SW480 (cell line): ENCODE measurements around the gene EFS.
A peak's percentile ranks its signal among the peaks of the same experiment; 100 is the strongest.
"Not testable (repeated sequence)": the region's sequence is repeated elsewhere in the genome, so short reads cannot be mapped to it uniquely, and the experiment has no call there.

Experiments used
- DNase-seq: peaks from one replicate; pipeline ENCODE4 v3.0.0-alpha.2; 2016; ENCODE audit warnings: low spot score

Gene EFS

DNA sequence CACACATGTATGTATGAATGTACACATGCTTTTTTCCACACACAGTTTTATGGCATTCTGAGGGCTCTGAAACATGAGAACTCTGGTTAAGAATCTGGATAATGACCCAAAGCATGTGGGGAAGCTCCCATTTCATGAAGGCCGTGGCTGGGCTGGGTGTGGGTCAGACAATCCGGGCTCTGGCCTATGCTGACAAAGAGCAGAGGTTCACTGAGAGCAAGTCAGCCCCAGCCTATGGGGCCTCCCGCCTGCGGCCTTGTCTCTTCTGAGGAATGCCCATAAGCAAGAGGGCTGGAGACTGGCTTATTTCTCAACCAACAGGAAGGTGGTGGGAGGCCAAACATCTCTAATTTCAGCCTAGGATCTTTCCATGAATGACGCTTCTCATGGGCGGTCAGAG, 34.6 kb upstream of the EFS start:
- no peak for DNase-seq

DNA sequence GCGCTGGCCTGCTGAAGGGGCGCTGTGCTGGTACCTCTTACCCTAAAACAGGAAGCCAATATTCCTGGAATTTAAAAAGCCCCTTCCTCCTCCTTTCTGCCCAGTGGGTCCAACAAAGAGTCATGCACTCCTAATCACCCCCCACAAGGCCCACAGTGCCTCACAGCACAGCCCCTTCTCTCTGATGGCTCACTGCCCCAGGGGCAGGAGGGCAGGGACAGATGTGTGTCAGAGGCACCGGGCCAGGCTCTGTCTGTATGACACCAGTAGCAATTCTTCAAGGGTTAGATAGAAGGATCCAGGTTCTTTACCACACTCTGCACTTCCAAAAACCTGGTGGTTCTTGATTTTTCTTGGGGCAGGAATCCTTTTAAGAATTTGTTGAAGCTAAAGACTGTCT, 34.2 kb upstream of the EFS start:
- no peak for DNase-seq

DNA sequence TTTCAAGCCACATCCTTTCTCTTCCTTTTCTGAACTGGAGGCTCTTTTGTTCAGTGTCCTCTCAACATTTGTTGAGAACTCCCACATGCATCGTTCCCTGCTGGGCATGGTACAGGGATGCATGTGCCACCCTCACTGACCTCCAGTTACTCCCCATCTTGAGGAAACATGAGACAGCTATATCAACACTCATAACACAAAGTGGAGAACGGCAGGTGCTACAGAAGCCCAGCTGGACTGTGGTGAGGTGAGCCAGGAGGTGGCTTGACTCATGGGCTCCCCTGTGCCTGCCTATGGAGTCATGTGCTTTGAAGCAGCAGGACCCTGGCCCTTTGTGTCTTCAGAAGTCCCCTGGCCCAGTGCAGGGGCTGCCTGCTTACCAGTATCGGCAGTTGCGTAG, 33.4 kb upstream of the EFS start:
- DNase-seq: no peak

DNA sequence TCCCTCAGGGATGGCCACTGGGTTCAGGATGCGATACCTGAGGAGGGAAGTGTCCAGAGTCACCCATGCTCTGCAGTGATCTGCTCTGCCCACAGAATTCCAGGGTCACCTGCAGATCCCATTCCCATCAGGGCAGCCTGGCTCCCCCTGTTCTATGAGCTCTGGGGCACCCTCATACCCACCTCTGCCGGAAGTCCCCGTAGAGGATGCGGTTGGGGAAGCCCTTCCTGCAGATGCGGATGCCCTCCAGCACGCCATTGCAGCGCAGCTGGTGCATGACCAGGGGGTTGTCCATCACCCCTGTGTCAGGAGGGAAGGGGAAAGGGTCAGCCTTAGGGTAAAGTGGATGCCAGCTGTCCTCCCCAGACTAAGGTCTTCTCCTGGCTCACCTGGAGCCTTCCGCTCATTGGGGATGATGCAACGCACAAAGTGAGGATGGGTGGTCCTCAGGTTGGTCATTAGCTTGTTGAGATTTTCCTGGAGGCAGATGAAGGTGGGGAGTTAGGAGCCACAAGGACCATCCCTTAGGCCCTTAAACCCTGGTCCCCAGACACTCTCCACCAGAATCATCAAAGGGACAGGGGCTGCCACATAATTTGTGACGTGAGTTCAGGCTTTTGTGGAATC, 31.9 kb upstream of the EFS start:
- no peak for DNase-seq

DNA sequence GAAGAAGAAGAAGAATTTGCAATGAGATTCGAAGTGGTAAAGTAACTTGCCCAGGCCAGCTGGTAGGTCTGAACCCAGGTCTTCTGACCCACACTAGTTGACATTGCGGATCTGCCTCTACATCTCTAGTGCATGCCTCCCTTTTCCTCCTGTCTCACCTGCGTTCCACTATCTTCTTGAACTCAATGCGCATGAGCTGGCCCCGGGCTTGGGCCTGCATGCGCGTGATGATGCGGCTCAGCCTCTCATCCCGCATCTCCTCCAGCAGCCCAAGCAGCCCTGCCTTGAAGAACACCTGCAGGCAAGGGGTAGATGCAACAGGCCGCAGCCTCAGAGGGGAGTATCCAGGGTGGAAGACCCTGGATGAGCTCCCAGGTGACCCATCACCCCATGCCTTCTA, 31.2 kb upstream of the EFS start:
- no peak for DNase-seq

DNA sequence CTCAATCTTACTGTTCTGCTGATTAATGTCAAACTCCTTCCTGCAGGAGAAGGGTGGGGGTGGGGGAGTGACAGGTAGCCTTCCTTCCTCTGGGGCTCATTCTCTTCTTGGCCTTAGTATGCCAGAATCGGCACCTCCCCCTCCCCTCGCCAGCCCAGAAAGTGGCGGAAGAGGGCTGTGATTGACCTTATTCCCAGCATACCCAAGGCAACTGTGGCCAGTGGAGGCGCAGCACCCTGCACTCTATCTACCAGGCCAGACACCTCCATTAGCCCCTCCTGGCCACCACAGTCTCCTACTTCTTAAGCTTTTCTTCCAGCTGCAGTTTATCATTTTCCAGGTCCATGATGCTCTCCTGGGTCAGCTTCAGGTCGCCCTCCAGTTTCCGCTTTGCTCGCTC, 27.6 kb upstream of the EFS start:
- no peak for DNase-seq

DNA sequence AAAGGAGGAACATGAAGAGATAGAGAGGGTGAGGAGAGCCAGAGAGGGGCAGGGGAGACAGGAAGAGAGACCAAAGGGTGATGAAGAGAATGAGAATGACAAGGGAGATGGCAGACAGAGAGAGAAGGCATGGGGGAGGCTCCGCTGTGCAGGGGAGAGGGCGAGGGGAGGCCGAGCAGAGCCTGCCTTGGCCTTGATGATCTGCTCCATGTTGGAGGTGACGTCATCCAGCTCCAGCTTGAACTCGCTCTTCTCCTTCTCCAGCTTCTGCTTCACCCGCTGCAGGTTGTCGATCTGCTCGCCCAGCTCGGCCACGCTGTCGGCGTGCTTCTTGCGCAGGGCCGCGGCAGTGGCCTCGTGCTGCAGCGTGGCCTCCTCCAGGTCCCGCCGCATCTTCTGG, 24.9 kb upstream of the EFS start:
- DNase-seq: not testable (repeated sequence)

DNA sequence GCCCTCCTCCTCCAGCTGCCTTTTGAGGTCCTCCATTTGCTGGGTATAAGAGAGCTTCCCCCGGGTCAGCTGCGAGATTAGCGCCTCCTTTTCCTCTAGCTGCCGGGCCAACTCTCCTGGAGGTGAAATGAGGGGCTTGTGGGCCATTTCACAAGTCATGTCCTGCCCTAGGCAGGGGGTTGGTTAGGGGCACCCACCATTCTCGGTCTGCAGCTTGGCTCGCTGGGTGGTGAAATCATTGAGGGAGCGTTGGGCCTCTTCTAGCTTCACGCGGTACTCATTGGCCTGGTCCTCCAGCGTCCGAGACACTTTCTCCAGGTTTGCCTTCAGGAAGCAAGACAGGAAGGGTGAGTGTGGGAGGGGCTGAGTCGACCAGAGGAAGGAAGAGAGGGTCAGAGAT, 24.4 kb upstream of the EFS start:
- DNase-seq: no peak

DNA sequence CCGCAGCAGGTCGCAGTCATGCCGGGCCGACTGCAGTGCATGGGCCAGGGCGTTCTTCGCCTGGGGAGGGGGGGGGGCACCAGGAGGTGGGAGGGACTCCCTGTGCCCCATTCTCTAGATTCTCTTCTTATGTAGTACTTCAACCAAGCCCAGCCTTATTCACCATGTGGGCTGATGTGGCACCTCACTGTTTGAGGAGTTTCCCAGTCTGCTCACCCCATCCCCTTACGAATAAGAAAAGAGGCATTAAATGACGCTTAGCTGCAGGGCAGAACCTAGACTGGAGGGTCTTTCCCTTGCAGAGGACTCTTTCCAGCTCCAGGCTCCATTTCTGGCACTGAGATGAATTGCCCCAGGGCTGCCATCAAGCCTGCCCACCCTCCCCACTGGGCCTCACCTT, 24.0 kb upstream of the EFS start:
- no peak for DNase-seq

DNA sequence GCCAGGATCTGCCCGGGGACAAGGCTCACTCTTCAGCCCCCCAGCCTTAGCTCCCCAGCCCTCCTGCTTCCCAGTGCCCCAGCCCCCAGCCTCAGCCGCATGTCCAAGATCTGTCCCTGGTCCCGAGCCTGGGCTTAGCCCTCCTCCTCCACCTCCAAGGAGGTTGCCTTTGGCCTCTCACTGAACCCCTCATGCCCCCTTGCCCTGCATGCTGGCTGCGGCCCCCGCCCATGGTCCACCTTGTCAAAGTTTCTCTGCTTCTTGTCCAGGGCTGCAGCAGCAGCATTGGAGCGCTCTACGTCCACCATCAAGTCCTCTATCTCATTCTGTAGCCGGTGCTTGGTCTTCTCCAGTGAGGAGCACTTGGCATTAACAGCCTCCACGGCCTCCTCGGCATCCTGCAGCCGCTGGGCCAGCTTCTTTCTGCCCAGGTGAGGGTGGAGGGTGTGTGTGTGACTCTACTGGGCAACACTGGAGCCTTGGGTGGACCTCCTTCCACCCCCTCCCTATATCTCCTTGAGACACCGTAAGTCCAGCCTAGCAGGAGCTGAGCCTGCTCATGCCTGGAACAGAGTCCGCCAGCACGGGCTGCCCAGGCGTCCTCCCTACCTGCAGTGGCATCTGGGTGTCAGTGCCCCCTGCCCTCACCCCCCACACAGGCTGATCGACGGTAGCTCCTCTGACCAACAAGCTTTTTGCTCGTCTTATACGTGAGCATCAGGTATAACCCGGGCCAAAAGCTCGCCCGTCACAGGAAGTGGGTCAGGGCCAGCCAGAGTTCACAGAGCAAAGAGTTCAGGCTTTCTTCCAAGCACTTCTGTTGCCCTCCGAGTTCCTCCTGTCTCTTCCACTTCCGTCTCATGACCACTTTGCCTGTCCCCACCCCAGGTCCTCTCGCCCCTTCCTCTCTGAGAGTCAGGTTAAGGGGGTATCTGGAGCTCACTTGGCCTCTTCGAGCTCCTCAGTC, 23.2 kb upstream of the EFS start:
- DNase-seq: no peak

DNA sequence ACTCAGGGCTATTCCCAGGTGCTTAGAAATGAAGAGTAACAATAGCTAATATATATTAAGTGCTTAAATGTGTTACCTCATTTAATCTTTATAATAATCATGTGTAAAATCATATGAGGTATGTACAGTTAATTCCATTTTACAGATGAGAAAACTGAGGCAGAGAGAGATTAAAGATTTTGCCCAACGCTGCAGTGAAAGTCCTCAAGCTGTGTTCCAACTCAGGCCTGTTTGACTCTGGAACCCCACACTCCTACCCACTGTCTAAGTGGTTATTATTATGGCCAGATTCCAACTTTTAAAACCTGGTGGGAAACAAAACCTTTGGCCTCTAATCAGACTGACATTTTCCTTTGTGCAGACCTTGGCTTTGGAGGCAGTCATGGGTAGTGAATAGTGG, 22.0 kb upstream of the EFS start:
- no peak for DNase-seq

DNA sequence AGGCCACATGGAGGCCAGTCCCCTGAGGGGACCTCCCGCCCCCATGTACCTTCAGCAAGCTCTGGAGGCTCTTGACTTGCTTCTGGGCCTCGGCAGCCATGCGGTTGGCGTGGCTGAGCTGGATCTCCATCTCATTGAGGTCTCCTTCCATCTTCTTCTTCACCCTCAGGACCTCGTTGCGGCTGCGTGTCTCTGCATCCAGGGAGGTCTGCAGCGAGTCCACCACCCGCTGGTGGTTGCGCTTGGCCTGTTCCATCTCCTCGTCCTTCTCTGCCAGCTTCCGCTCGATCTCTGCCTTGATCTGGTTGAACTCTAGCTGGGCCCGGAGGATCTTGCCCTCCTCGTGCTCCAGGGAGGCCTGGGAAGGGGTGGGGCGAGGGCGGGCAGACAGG, 21.3 kb upstream of the EFS start:
- DNase-seq: not testable (repeated sequence)

DNA sequence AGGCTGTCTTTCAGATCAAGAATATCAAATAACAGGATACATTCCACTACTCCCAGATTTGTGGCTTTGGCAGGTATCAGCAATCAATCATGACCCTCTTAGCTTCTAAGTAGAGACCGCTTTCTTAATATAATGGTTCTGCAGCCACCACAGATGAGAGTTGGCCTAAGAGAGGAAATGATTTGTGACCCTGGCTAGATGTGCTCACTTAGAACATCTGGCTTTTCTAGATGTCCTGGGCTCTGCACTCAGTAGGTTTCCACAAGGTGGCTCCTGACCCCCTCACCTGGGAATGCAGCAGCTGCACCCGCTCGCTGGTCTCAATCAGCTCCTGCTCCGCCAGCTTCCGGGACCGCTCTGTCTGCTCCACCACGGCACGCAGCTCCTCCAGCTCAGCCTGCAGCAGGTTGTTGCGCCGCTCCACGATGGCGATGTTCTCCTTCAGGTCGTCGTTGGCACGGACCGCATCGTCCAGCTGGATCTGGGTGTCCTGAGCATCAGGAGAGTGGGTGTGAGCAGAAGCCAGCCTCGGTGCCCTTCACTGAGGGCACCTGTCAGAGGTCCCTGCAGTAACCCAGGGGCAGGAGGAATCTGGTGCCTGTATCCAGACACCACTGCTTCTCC, 20.8 kb upstream of the EFS start:
- DNase-seq: no peak

DNA sequence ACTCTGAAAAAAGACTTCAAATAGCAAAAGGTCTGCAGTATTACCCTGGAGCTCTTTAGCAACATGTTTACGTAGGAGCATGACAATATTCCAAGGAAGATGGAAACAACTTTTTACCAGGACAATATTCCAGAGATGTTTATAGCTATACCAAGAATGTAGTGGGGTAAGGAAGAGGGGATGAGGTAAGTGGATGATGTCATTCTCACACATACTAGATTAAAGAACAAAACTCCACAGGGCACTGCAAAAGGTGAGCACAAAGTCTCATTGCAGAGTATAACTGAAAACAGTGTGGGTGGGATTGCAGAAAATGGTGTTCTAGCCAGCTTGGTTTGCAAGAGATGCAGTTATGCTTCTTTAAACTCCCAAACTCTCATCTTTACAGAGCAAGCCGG, 20.3 kb upstream of the EFS start:
- no peak for DNase-seq

DNA sequence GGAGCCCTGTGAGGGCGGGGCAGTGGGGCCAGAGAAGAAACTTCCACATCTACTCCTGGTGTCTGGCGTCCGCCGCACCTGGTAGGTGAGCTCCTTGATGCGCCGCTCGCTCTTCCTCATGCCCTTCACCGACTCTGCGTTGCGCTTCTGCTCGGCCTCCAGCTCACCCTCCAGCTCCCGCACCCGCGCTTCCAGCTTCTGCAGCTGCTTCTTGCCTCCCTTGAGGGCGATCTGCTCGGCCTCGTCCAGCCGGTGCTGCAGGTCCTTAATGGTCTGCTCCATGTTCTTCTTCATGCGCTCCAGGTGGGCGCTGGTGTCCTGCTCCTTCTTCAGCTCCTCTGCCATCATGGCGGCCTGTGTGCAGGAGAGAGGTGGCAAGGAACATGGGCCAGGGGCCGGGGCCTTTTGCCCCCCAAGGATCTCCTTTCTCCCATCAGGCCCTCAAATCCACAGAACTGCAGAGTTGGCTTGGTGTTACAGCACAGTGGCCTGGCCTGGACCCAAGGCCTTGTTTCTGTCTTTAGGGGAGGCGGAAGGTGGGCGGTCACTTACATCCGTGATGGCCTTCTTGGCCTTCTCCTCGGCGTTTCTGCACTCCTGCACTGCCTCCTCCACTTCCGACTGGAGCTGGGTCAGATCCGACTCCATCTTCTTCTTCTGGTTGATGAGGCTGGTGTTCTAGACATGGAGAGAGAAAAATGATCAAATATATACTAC, 19.6 kb upstream of the EFS start:
- DNase-seq: no peak

DNA sequence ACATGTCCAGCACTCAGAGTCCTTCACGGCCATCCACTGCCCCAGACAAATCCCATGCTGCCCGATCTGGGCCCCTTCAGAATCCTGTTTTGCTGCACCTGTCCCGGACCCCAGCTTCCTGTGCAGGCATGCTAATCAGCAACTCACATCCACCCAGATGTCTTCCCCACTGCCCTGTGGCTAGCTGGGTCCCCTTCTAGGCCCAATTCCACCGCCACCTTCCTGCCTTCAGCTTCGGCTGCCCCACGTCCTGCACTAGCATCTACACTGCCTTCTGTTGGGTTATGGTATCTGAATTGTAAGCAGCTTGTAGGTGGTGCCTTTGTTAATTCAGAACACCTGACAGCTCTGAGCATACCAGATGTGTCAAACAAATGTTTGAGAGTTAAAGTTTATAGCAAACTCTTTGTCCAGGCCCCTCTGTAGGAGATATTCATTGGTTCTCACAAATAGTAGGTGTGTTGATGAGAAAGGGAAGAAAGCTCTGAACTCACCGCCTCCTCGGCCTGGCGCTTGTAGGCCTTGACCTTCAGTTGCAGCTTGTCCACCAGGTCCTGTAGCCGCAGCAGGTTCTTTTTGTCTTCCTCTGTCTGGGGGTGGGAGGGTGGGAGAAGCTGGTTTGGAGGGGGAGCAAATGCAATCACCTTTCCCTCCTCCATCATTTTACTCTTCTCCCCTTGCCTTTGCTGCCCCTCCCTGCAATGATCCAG, 17.9 kb upstream of the EFS start:
- DNase-seq: no peak

DNA sequence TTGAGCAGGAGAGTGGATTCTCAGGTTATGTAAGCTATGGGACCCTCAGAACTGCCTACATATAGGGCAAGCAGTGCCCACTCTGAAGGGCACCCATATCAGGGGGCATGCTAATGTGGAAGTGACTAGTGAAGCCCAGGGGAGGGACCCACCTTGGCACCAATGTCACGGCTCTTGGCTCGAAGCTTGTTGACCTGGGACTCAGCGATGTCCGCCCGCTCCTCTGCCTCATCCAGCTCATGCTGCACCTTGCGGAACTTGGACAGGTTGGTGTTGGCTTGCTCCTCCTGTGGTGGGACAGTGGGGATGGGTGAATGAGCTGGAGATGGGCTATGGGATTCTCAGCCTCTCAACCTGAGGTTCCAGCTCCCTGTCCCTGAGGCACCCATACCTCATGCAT, 17.3 kb upstream of the EFS start:
- no peak for DNase-seq

DNA sequence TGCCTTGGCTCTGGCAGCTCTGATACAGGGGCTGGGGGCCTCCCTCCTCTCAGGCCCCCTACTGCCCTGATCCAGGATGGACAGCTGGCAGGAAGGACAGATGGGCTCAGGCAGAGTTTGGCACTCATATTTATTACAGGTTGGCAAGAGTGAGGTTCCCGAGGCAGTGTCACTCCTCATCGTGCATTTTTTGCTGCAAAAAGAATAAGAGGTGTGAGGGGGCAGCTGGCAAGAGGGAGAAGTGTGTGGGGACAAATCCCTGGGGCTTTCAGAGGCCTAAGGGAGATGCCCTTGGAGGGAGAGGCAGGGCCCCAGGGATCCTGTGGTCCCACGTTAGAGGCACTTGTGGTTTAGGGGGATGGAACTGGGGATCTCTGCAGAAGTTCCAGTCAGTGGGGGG, 16.9 kb upstream of the EFS start:
- peak; percentile 81 for DNase-seq

DNA sequence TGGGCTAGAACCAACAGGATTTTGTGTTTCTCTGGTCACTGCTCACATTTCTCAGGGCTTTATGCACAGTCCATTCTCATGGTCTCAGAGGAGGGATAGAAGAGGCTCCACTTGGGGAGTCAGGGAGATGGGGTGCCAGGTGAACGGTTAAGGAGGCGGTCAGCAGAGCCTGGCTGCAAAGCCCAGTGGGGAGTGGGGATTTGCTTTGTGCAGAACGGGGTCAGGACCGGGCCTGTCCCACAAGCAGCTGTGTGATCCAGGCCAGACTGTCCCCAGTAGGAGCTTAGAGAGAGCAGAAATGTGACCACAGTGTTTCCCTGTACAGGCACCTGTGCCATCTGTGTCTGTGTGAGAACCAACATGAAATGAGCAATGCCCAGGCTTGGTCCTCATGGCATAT, 16.0 kb upstream of the EFS start:
- DNase-seq: no peak

DNA sequence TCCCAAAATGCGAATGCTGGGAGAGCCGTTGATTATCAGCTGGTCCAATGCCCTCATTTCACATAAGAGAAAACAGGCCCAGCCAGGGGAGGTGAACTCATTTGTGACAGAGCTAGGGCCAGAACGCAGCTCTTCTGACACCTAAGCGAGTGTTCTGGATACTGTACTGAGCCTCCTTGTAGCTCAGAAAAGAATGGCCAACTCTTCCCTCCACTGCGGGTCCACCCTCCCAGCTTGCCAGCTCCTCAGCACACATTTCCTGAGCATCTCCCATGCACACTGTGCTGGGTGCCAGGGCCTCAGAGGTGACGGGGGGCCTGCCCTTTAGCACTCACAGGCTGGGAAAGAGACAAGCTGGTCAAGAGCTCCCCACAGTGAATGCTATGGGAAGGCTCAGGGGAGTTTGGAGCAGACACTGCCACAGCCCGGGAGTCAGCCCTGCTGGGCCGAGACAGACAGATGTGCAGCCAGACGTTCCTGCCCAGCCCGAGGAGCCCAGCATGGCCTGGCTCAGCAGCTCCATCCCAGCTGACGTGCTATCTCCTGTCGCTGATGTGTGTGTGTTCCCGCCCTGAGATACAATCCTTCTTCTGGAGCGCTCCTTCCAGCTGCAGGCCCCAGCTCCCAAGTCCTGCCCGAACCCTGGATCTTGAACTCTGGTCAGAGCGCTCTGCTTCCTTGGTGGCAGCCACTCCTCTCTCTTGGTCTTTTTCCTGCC, 15.4 kb upstream of the EFS start:
- no peak for DNase-seq
